Loucy (cell line): Measurements from ENCODE around the gene APEX1.
"Not testable (repeated sequence)": the region's sequence is repeated elsewhere in the genome, so short reads cannot be mapped to it uniquely, and the experiment has no call there.

Experiments used
- H2AFZ ChIP-seq: fragments of 200-600 bp; sonication (generic); 2 replicates; pipeline ENCODE4 v1.6.0; 2016; ENCODE audit warnings: antibody characterized with exemption, mild to moderate bottlenecking, low read length, moderate library complexity
- H3F3A ChIP-seq: fragments of 200-600 bp; 2 replicates; pipeline ENCODE4 v1.6.0; 2016; ENCODE audit warnings: antibody characterized with exemption, low read depth, mild to moderate bottlenecking
- H3K27me3 ChIP-seq: fragments of 200-600 bp; sonication (generic); 2 replicates; pipeline ENCODE4 v1.6.1; 2014; ENCODE audit warnings: low read length, mild to moderate bottlenecking; ENCODE audit not compliant: insufficient read depth, poor library complexity, severe bottlenecking
- H3K36me3 ChIP-seq: fragments of 200-600 bp; sonication (generic); 2 replicates; pipeline ENCODE4 v1.6.1; 2016; ENCODE audit warnings: low read length; ENCODE audit not compliant: insufficient read depth
- H3K4me1 ChIP-seq: fragments of 200-600 bp; sonication (generic); 2 replicates; pipeline ENCODE4 v1.5.1; 2014; ENCODE audit warnings: low read length, mild to moderate bottlenecking; ENCODE audit not compliant: insufficient read depth, poor library complexity, severe bottlenecking
- H3K4me2 ChIP-seq: fragments of 200-600 bp; sonication (generic); 2 replicates; pipeline ENCODE4 v1.6.0; 2014; ENCODE audit warnings: antibody characterized with exemption, low read length, low read depth, mild to moderate bottlenecking; ENCODE audit not compliant: poor library complexity, severe bottlenecking
- H3K4me3 ChIP-seq: fragments of 200-600 bp; sonication (generic); 2 replicates; pipeline ENCODE4 v1.5.1; 2014; ENCODE audit warnings: low read length, mild to moderate bottlenecking, mixed read lengths; ENCODE audit not compliant: poor library complexity, severe bottlenecking
- H3K79me2 ChIP-seq: fragments of 200-600 bp; sonication (generic); 2 replicates; pipeline ENCODE4 v1.6.1; 2014; ENCODE audit warnings: low read length; ENCODE audit not compliant: insufficient read depth
- H3K9ac ChIP-seq: fragments of 200-600 bp; sonication (generic); 2 replicates; pipeline ENCODE4 v1.6.0; 2014; ENCODE audit warnings: mild to moderate bottlenecking, low read depth, low read length, moderate library complexity; ENCODE audit not compliant: poor library complexity, severe bottlenecking
- H3K9me2 ChIP-seq: fragments of 200-600 bp; sonication (generic); replicated peaks from 2 replicates; pipeline ENCODE4 v1.6.1; 2016; ENCODE audit warnings: low read depth, low read length, mixed read lengths
- H3K9me3 ChIP-seq: fragments of 200-600 bp; sonication (generic); 2 replicates; pipeline ENCODE4 v1.6.1; 2014; ENCODE audit warnings: mild to moderate bottlenecking, antibody characterized with exemption, low read length, low read depth; ENCODE audit not compliant: insufficient read depth
- H4K20me1 ChIP-seq: fragments of 200-600 bp; sonication (generic); 2 replicates; pipeline ENCODE4 v1.6.0; 2014; ENCODE audit warnings: antibody characterized with exemption, low read length, mild to moderate bottlenecking; ENCODE audit not compliant: insufficient read depth, poor library complexity, severe bottlenecking
- EZH2phosphoT487 ChIP-seq: fragments of 200-600 bp; IDR thresholded peaks from 2 replicates; pipeline ENCODE4 v1.6.1; 2018; ENCODE audit warnings: antibody characterized with exemption, mild to moderate bottlenecking, moderate library complexity, borderline replicate concordance
- TF ChIP-seq, protein P1 (sequence below): fragments of 200-600 bp; sonication (generic); conservative IDR thresholded peaks from 2 replicates; pipeline ENCODE4 v1.5.1; 2014; ENCODE audit warnings: mild to moderate bottlenecking, antibody characterized with exemption, low read length

Gene APEX1

GRCh38 chr14:20446889-20447288, 8.1 kb upstream of the APEX1 start:
- H2AFZ ChIP-seq = no peak overlapping the region
- no peaks in the 10 kb centered on the region for H3K9me2 ChIP-seq
- H3K79me2 ChIP-seq = peaks cover 8% of the 10 kb centered on the region; the same call in 1 of the 2 replicates
- H4K20me1 ChIP-seq = no peaks in the 10 kb centered on the region
- H3K4me3 ChIP-seq = no peak overlapping the region
- no peak overlapping the region for H3K9ac ChIP-seq
- peaks cover 58% of the 10 kb centered on the region; the same call in 1 of the 2 replicates for H3K36me3 ChIP-seq
- no peaks in the 10 kb centered on the region for H3K4me1 ChIP-seq
- no peaks in the 10 kb centered on the region for H3F3A ChIP-seq
- TF ChIP-seq, protein P1, sequence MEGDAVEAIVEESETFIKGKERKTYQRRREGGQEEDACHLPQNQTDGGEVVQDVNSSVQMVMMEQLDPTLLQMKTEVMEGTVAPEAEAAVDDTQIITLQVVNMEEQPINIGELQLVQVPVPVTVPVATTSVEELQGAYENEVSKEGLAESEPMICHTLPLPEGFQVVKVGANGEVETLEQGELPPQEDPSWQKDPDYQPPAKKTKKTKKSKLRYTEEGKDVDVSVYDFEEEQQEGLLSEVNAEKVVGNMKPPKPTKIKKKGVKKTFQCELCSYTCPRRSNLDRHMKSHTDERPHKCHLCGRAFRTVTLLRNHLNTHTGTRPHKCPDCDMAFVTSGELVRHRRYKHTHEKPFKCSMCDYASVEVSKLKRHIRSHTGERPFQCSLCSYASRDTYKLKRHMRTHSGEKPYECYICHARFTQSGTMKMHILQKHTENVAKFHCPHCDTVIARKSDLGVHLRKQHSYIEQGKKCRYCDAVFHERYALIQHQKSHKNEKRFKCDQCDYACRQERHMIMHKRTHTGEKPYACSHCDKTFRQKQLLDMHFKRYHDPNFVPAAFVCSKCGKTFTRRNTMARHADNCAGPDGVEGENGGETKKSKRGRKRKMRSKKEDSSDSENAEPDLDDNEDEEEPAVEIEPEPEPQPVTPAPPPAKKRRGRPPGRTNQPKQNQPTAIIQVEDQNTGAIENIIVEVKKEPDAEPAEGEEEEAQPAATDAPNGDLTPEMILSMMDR = no peak
- TF ChIP-seq EZH2phosphoT487 = no peak
- no peak overlapping the region for H3K4me2 ChIP-seq
- H3K9me3 ChIP-seq = no peaks in the 10 kb centered on the region
- no peaks in the 10 kb centered on the region for H3K27me3 ChIP-seq

GRCh38 chr14:20452831-20453230, 2.2 kb upstream of the APEX1 start:
- Histone ChIP-seq H4K20me1 (peaks cover 29% of the 10 kb centered on the region), H3K4me1 (peaks cover 28% of the 10 kb centered on the region), H3K79me2 (peaks cover 62% of the 10 kb centered on the region), H3K4me2 (peak overlapping the region; percentile 88), H3K4me3 (peak overlapping the region; percentile 86), H3K36me3 (peaks cover 51% of the 10 kb centered on the region; the same call in 1 of the 2 replicates), H3K9ac (peak overlapping the region; percentile 95)
- not testable (repeated sequence) for H3K9me3 ChIP-seq, H3F3A ChIP-seq, H3K27me3 ChIP-seq, H2AFZ ChIP-seq, H3K9me2 ChIP-seq

DNA sequence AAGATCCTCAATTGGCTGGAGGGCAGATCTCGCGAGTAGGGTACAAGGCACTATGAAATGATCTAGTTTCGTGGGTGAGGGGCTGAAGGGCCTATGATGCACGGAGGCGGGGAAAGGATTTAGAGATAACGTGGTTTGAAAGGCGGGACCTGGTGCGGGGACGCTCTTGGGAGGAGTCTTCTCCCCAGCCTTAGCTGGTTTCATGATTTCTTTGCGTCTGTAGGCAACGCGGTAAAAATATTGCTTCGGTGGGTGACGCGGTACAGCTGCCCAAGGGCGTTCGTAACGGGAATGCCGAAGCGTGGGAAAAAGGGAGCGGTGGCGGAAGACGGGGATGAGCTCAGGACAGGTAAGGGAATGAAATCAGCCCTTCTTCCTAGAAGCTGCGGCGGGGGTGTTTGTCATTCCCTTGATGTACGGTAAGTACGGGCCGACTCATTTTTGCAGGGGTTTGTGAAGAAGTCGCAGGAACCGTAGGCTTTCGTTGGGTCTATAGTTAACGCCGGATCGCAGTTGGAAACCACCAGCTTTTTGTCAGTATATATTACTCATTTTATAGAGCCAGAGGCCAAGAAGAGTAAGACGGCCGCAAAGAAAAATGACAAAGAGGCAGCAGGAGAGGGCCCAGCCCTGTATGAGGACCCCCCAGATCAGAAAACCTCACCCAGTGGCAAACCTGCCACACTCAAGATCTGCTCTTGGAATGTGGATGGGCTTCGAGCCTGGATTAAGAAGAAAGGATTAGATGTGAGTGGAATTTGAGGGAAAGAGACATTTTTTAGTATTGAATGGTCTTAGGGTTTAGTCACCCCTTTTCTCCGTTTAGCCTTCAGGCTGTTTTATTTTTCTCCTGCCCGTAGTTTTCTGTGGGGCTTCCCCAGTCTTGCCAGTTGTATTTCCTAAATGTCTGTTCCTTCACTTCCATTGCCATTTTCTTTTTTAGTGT, 602 bp downstream of the APEX1 start:
- Histone ChIP-seq H3K4me1 (peaks cover 44% of the 10 kb centered on the region), H3K79me2 (peaks cover 86% of the 10 kb centered on the region), H3K9me2 (no peaks in the 10 kb centered on the region), H2AFZ (peak overlapping the region; percentile 74), H3K4me3 (peak overlapping the region; percentile 86), H3K36me3 (peaks cover 40% of the 10 kb centered on the region; the same call in 1 of the 2 replicates), H3K27me3 (no peaks in the 10 kb centered on the region), H3F3A (no peaks in the 10 kb centered on the region), H4K20me1 (peaks cover 50% of the 10 kb centered on the region), H3K9me3 (no peaks in the 10 kb centered on the region), H3K4me2 (peak overlapping the region; percentile 88), H3K9ac (peak overlapping the region; percentile 95)
- no peak for TF ChIP-seq EZH2phosphoT487
- TF ChIP-seq, protein P1 = no peak
